RWPE2 (cell line): Measurements from ENCODE around the gene EPHA10.
"Not testable (repeated sequence)": the region's sequence is repeated elsewhere in the genome, so short reads cannot be mapped to it uniquely, and the experiment has no call there.

ENCODE experiments used
- ATAC-seq: fragments of 200-7000 bp; cut with Tn5 transposase; 3 replicates; pipeline ENCODE4 v1.9.1; 2021; ENCODE audit warnings: low read depth
- DNase-seq: peaks from one replicate; pipeline ENCODE4 v3.0.0-alpha.2; 2020; ENCODE audit warnings: low spot score
- H3K27ac ChIP-seq: fragments of 450-650 bp; 2 replicates; pipeline ENCODE4 v1.5.1; 2017; ENCODE audit warnings: mild to moderate bottlenecking; ENCODE audit not compliant: poor library complexity, severe bottlenecking
- H3K27me3 ChIP-seq: fragments of 250-450 bp; sonication (Bioruptor Pico); 2 replicates; pipeline ENCODE4 v1.5.1; 2021; ENCODE audit warnings: mild to moderate bottlenecking, moderate library complexity; ENCODE audit not compliant: insufficient read depth, poor library complexity, severe bottlenecking
- H3K36me3 ChIP-seq: fragments of 250-450 bp; sonication (Bioruptor Pico); 2 replicates; pipeline ENCODE4 v1.5.1; 2020; ENCODE audit warnings: low read depth, mild to moderate bottlenecking, moderate library complexity
- H3K4me1 ChIP-seq: fragments of 250-450 bp; sonication (Bioruptor Pico); 2 replicates; pipeline ENCODE4 v1.5.1; 2021; ENCODE audit warnings: mild to moderate bottlenecking, moderate library complexity; ENCODE audit not compliant: insufficient read depth, poor library complexity, severe bottlenecking
- H3K4me3 ChIP-seq: fragments of 250-450 bp; sonication (Bioruptor Pico); 2 replicates; pipeline ENCODE4 v1.5.1; 2021; ENCODE audit warnings: mild to moderate bottlenecking, moderate library complexity; ENCODE audit not compliant: severe bottlenecking
- H3K9me3 ChIP-seq: fragments of 250-450 bp; sonication (Bioruptor Pico); 2 replicates; pipeline ENCODE4 v1.5.1; 2021; ENCODE audit warnings: mild to moderate bottlenecking, moderate library complexity; ENCODE audit not compliant: severe bottlenecking
- TF ChIP-seq, protein P1 (sequence below): fragments of 450-650 bp; IDR thresholded peaks from one replicate; pipeline ENCODE4 v1.5.1; 2017; ENCODE audit warnings: mild to moderate bottlenecking, moderate library complexity; ENCODE audit not compliant: poor library complexity, severe bottlenecking

The EPHA10 gene

DNA sequence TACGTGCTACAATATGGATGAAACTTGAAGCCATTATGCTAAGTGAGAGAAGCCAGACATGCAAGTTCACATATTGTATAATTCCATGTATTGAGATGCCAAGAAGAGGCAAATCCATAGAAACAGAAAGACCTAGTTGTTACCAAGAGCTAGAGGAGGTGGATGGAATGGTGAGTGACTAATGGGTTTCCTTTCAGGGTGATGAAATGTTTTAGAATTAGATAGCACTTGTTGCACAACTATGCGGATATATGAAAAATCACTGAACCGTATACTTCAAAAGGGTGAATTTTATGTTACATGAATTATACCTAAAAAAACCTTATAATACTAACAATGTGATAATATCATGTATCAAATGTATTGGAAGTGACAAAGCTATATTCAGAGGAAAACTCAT lies 18.1 kb downstream of the EPHA10 start:
- Histone ChIP-seq H3K4me3 (no peak overlapping the region), H3K4me1 (no peaks in the 10 kb centered on the region), H3K27ac (no peak overlapping the region), H3K9me3 (peaks cover 4% of the 10 kb centered on the region), H3K36me3 (no peaks in the 10 kb centered on the region), H3K27me3 (peaks cover 10% of the 10 kb centered on the region)
- DNase-seq = no peak
- TF ChIP-seq, protein P1, sequence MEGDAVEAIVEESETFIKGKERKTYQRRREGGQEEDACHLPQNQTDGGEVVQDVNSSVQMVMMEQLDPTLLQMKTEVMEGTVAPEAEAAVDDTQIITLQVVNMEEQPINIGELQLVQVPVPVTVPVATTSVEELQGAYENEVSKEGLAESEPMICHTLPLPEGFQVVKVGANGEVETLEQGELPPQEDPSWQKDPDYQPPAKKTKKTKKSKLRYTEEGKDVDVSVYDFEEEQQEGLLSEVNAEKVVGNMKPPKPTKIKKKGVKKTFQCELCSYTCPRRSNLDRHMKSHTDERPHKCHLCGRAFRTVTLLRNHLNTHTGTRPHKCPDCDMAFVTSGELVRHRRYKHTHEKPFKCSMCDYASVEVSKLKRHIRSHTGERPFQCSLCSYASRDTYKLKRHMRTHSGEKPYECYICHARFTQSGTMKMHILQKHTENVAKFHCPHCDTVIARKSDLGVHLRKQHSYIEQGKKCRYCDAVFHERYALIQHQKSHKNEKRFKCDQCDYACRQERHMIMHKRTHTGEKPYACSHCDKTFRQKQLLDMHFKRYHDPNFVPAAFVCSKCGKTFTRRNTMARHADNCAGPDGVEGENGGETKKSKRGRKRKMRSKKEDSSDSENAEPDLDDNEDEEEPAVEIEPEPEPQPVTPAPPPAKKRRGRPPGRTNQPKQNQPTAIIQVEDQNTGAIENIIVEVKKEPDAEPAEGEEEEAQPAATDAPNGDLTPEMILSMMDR = no peak
- no peak for ATAC-seq

DNA sequence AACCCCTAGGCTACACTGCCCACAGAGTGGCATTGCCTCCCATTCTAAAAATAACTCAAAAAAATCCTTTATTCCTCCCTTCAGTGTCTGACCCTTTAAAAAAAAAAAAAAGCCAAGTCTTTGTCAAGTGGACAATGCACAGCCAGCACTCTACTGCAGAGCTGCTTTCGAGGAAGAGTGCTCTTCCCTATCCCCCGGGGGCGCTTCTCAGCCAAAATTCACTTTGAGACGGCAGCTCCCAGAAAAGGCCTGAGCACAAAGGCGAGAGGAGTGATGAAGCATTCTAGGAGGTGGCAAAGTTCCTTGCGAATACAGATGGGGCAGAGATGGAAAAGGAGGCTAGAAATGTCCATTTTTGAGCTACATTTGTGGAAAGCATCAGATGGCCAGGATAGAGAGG lies 23.3 kb downstream of the EPHA10 start:
- H3K27ac ChIP-seq = no peak overlapping the region
- no peak overlapping the region for H3K4me3 ChIP-seq
- DNase-seq (no peak), ATAC-seq (no peak)
- peaks cover 2% of the 10 kb centered on the region for H3K27me3 ChIP-seq
- TF ChIP-seq, protein P1 = no peak
- H3K4me1 ChIP-seq = peaks cover 19% of the 10 kb centered on the region
- H3K9me3 ChIP-seq = peaks cover 1% of the 10 kb centered on the region
- no peaks in the 10 kb centered on the region for H3K36me3 ChIP-seq

DNA sequence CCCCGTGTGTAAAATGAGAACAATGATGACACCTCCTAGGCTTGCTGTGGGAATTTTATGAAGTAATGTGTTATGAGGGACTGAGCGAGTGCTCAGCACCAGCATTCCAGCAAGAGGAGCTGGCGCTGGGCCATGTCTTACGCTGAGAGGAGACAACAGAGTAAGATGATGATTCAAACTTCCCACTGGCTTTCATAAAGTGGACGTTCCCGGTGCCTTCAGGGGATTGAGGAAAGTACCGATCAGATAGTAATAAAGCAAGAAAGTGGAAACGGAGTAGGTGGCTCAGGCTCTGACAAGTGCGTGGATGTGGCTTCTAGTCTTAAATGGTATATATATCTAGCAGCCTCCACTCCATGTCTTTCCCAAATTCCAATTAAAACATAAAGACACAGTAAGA lies 23.8 kb downstream of the EPHA10 start:
- DNase-seq = peak; percentile 90
- TF ChIP-seq, protein P1 = no peak
- no peaks in the 10 kb centered on the region for H3K36me3 ChIP-seq

DNA sequence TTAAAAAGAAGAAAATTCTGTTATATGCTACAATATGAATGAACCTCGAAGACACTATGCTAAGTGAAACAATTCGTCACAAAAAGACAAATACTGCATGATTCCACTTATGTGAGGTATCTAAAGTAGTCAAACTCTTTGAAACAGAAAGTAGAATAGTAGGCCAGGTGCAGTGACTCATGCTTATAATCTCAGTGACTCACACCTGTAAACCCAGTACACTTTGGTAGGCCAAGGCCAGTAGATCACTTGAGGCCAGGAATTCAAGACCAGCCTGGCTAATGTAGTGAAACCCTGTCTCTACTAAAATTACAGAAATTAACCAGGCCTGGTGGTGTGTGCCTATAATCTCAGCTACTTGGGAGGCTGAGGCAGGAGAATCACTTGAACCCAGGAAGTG lies 25.7 kb downstream of the EPHA10 start:
- Histone ChIP-seq H3K36me3 (no peaks in the 10 kb centered on the region), H3K9me3 (no peaks in the 10 kb centered on the region), H3K27me3 (peaks cover 2% of the 10 kb centered on the region), H3K27ac (peak overlapping the region; percentile 54), H3K4me1 (peaks cover 19% of the 10 kb centered on the region), H3K4me3 (no peak overlapping the region)
- peak; percentile 97 for ATAC-seq
- TF ChIP-seq, protein P1 = no peak
- DNase-seq = no peak

More for the DNA sequence above, 23.8 kb downstream of the EPHA10 start:
- Histone ChIP-seq H3K9me3 (no peaks in the 10 kb centered on the region), H3K4me3 (no peak overlapping the region), H3K4me1 (peaks cover 19% of the 10 kb centered on the region), H3K27ac (no peak overlapping the region), H3K27me3 (peaks cover 2% of the 10 kb centered on the region)
- ATAC-seq = peak; percentile 82

DNA sequence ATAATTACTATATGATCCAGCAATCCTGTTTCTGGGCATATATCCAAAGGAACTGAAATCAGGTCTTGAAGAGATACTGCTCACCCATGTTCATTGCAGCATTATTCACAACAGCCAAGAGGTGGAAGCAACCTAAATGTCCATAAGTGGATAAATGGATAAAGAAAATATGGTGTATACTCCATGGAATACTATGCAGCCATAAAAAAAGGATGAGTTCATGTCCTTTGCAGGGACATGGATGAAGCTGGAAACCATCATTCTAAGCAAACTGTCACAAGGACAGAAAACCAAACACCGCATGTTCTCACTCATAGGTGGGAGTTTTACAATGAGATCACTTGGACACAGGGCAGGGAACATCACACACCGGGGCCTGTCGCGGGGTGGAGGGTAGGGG lies 26.3 kb downstream of the EPHA10 start:
- not testable (repeated sequence) for H3K4me3 ChIP-seq, H3K36me3 ChIP-seq, H3K9me3 ChIP-seq, H3K27me3 ChIP-seq, ATAC-seq, DNase-seq
- Histone ChIP-seq H3K27ac (peak overlapping the region; percentile 54), H3K4me1 (peaks cover 19% of the 10 kb centered on the region)

DNA sequence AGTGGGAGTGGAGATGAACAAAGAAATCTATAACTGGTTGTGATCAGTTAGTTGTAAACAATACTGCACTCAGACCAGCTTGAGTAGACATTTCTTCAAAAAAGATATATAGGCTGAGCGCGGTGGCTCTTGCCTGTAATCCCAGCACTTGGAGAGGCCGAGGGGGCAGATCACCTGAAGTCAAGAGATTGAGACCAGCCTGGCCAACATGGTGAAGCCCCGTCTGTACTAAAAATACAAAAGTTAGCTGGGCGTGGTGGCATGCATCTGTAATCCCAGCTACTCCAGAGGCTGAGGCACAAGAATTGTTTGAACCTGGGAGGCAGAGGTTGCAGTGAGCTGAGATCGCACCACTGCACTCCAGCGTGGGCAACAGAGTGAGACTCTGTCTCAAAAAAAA lies 26.9 kb downstream of the EPHA10 start:
- not testable (repeated sequence) for H3K27ac ChIP-seq, ATAC-seq, H3K27me3 ChIP-seq, H3K36me3 ChIP-seq, H3K9me3 ChIP-seq, H3K4me3 ChIP-seq, DNase-seq
- peaks cover 19% of the 10 kb centered on the region for H3K4me1 ChIP-seq
